ENCODE data around the gene DAO. TPM values are rescaled to one million over a fixed set of nuclear protein-coding genes. Genes with fewer than 3 reads are reported as not detected.

Gene DAO
- polyA plus RNA-seq, 1 of the 3 experiments (the other 2 are of a cell fraction): not detected

DNA sequence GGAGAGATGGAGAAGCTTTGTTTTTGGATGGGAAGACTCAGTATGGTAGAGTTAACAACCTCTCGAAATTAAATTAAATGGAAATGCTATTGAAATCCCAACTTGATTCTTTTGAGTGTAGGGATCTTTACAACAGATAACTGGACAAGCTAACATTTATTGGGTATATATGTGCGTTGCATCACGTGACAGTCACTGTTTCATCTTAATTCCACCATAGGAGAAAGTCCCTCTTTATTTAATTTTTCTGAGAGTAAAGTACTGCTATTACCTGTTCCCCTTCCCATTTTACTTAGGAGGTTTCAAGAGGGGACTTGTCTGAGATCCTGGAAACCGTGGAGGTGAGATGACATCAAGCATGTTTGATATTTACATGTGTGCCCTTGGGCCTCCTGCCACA is 11.1 kb upstream of the DAO start:
- no peak overlapping the region for H3K4me3 ChIP-seq (ENCODE audit: low read depth in 2 of 2, low read length in 1 of 2)
- H3K4me1 ChIP-seq (ENCODE audit: control insufficient read depth in 1 of 2, insufficient read depth in 2 of 2, low read depth in 1 of 2, low read length in 1 of 2): no peaks in the 10 kb centered on the region
- ChIA-PET CTCF (interaction anchor here (1.1 to 1.5 kb wide), 2 partner anchors 12 to 15 kb away, joined by 3 to 4 read pairs; no protein-coding TSS in a partner anchor), POLR2A (no interaction called here)
- 63% methylated on average over 4 of the region's 4 CpGs for WGBS (ENCODE audit: low lambda C conversion rate)
- H3K27ac ChIP-seq (ENCODE audit: low read depth in 2 of 2, low read length in 1 of 2): no peak overlapping the region
- H2AFZ ChIP-seq (ENCODE audit: low read depth): no peak overlapping the region
- H3K79me2 ChIP-seq (ENCODE audit: insufficient read depth): no peaks in the 10 kb centered on the region
- no peaks in the 10 kb centered on the region for H3K27me3 ChIP-seq (ENCODE audit: insufficient read depth)
- no peaks in the 10 kb centered on the region for H3K36me3 ChIP-seq (replicated peaks in 1 of 2; ENCODE audit: control insufficient read depth in 1 of 2, insufficient read depth in 2 of 2, low read length in 1 of 2)
- H3K4me2 ChIP-seq: no peak overlapping the region
- TF ChIP-seq IRF3 (IDR thresholded peaks at IDR 0.05; ENCODE audit: low read depth, low read length): no peak
- TF ChIP-seq FOSL2 (IDR thresholded peaks at IDR 0.05; ENCODE audit: borderline replicate concordance, low read depth): no peak
- no peaks in the 10 kb centered on the region for H3K9me3 ChIP-seq
- H3K9me2 ChIP-seq: no peaks in the 10 kb centered on the region
- no peak for DNase-seq
- H4K20me1 ChIP-seq (ENCODE audit: insufficient read depth): no peaks in the 10 kb centered on the region
- no peaks in the 10 kb centered on the region for H3F3A ChIP-seq (replicated peaks; ENCODE audit: insufficient read depth)
- no peak overlapping the region for H3K9ac ChIP-seq

DNA sequence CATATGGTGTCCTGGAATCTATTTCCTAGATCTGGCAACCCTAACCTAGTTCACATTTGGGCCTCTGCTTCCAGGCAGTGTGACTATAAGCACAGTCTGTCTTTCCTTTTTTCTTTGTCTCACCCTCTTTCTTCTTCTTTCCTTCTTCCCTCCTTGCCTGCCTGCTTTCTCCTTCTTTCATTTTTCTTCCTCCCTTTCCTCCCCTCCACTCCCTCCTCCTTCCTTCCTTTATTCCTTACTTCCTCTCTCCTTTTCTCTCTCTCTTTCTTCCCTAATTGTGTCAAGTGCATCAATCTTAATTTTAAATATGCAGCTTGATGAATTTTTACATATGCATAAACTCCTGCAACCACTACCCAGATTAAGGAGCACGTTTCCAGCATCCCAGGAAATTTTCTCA is 4.6 kb upstream of the DAO start:
- H3K36me3 ChIP-seq (replicated peaks in 1 of 2; ENCODE audit: control insufficient read depth in 1 of 2, insufficient read depth in 2 of 2, low read length in 1 of 2): no peaks in the 10 kb centered on the region
- WGBS (ENCODE audit: low lambda C conversion rate): 0% methylated on average over 1 of the region's 1 CpG
- no peaks in the 10 kb centered on the region for H3K79me2 ChIP-seq (ENCODE audit: insufficient read depth)
- no peaks in the 10 kb centered on the region for H3K9me2 ChIP-seq
- H3K9me3 ChIP-seq: no peaks in the 10 kb centered on the region
- no peaks in the 10 kb centered on the region for H3K27me3 ChIP-seq (ENCODE audit: insufficient read depth)
- no peak overlapping the region for H3K4me2 ChIP-seq
- no peak overlapping the region for H3K9ac ChIP-seq
- CTCF ChIA-PET: no interaction called here
- H3F3A ChIP-seq (replicated peaks; ENCODE audit: insufficient read depth): no peaks in the 10 kb centered on the region
- H2AFZ ChIP-seq (ENCODE audit: low read depth): no peak overlapping the region
- TF ChIP-seq TCF12 (IDR thresholded peaks at IDR 0.05): no peak
- no peak for TF ChIP-seq RXRA (IDR thresholded peaks at IDR 0.05; ENCODE audit: borderline replicate concordance, low read depth)
- TF ChIP-seq IRF3 (IDR thresholded peaks at IDR 0.05; ENCODE audit: low read depth, low read length): no peak
- TF ChIP-seq CHD2 (IDR thresholded peaks at IDR 0.05; ENCODE audit: low read length, partially characterized antibody): no peak
- no peak for TF ChIP-seq GABPA (IDR thresholded peaks at IDR 0.05; ENCODE audit: low read depth)
- no peak for TF ChIP-seq MEF2A (IDR thresholded peaks at IDR 0.05; ENCODE audit: borderline replicate concordance, low read depth)
- H3K4me1 ChIP-seq (ENCODE audit: control insufficient read depth in 1 of 2, insufficient read depth in 2 of 2, low read depth in 1 of 2, low read length in 1 of 2): no peaks in the 10 kb centered on the region; a peak in 1 of 4 replicates
- POLR2A ChIA-PET: no interaction called here
- no peak for DNase-seq
- no peak overlapping the region for H3K4me3 ChIP-seq (ENCODE audit: low read depth in 2 of 2, low read length in 1 of 2)
- H3K27ac ChIP-seq (ENCODE audit: low read depth in 2 of 2, low read length in 1 of 2): no peak overlapping the region
- H4K20me1 ChIP-seq (ENCODE audit: insufficient read depth): no peaks in the 10 kb centered on the region

- H3K4me3 ChIP-seq (ENCODE audit: low read depth in 2 of 2, low read length in 1 of 2): no peak overlapping the region
- no peaks in the 10 kb centered on the region for H3K9me3 ChIP-seq
Observed at GRCh38 chr12:108875682-108876361, 4.1 kb upstream of the DAO start.

More at GRCh38 chr12:108875682-108876361, 4.1 kb upstream of the DAO start:
- no peak for TF ChIP-seq RCOR1 (IDR thresholded peaks at IDR 0.05; ENCODE audit: low read length)
- TF ChIP-seq FOXJ3 (CRISPR knock-in tag; IDR thresholded peaks at IDR 0.05): no peak
- no peak for TF ChIP-seq TEAD4 (IDR thresholded peaks at IDR 0.05; ENCODE audit: borderline replicate concordance, insufficient read depth)
- TF ChIP-seq NFIC (IDR thresholded peaks at IDR 0.05; ENCODE audit: borderline replicate concordance): no peak
- no peak for TF ChIP-seq RAD21 (IDR thresholded peaks at IDR 0.05; ENCODE audit: low read length)
- no peak for TF ChIP-seq CTCF (IDR thresholded peaks at IDR 0.05)
- no peak for TF ChIP-seq JUND (IDR thresholded peaks at IDR 0.05)
- TF ChIP-seq SIN3A (IDR thresholded peaks at IDR 0.05; ENCODE audit: borderline replicate concordance, low read depth, low read length): no peak
- TF ChIP-seq GABPA (IDR thresholded peaks at IDR 0.05; ENCODE audit: low read depth): no peak
- no peak for TF ChIP-seq EP300 (IDR thresholded peaks at IDR 0.05; ENCODE audit: borderline replicate concordance in 1 of 2, low read depth in 1 of 2, low read length in 1 of 2)
- TF ChIP-seq CHD2 (IDR thresholded peaks at IDR 0.05; ENCODE audit: low read length, partially characterized antibody): no peak
- TF ChIP-seq ELF1 (IDR thresholded peaks at IDR 0.05): no peak
- no peak for TF ChIP-seq USF1 (IDR thresholded peaks at IDR 0.05; ENCODE audit: borderline replicate concordance, low read depth)
- Histone ChIP-seq H3K9ac (no peak overlapping the region), H3K9me2 (no peaks in the 10 kb centered on the region), H3K27ac (ENCODE audit: low read depth in 2 of 2, low read length in 1 of 2) (no peak overlapping the region), H3F3A (replicated peaks; ENCODE audit: insufficient read depth) (no peaks in the 10 kb centered on the region), H4K20me1 (ENCODE audit: insufficient read depth) (no peaks in the 10 kb centered on the region), H3K79me2 (ENCODE audit: insufficient read depth) (no peaks in the 10 kb centered on the region), H3K4me2 (no peak overlapping the region), H3K27me3 (ENCODE audit: insufficient read depth) (no peaks in the 10 kb centered on the region), H3K36me3 (replicated peaks in 1 of 2; ENCODE audit: control insufficient read depth in 1 of 2, insufficient read depth in 2 of 2, low read length in 1 of 2) (no peaks in the 10 kb centered on the region), H3K4me1 (ENCODE audit: control insufficient read depth in 1 of 2, insufficient read depth in 2 of 2, low read depth in 1 of 2, low read length in 1 of 2) (no peaks in the 10 kb centered on the region; a peak in 1 of 4 replicates), H2AFZ (ENCODE audit: low read depth) (no peak overlapping the region)
- WGBS (ENCODE audit: low lambda C conversion rate): 66% methylated on average over 3 of the region's 3 CpGs
- no peak for DNase-seq
- CTCF ChIA-PET: no interaction called here
- POLR2A ChIA-PET: no interaction called here
